Osteoblast (primary cell): ENCODE data around the gene TOM1L2. TPM values are rescaled to one million over a fixed set of nuclear protein-coding genes. Genes with fewer than 3 reads are reported as not detected.

Experiments
- DNase-seq: peaks from one replicate; pipeline ENCODE4 v3.0.0; 2011; ENCODE audit warnings: low spot score, mixed read lengths; ENCODE audit not compliant: insufficient read length; ENCODE audit errors: missing footprints
- H2AFZ ChIP-seq: 2 replicates; pipeline ENCODE4 v1.6.0; 2011; ENCODE audit warnings: mild to moderate bottlenecking, low read length
- H3K27ac ChIP-seq: 2 replicates; pipeline ENCODE4 v1.5.1; 2011; ENCODE audit warnings: mild to moderate bottlenecking, low read depth, low read length, moderate library complexity
- H3K27me3 ChIP-seq: 2 replicates; pipeline ENCODE4 v1.6.0; 2012; ENCODE audit warnings: mild to moderate bottlenecking, control low read depth, inconsistent platforms, low read length, moderate library complexity; ENCODE audit not compliant: insufficient read depth
- H3K36me3 ChIP-seq: 2 replicates; pipeline ENCODE4 v1.5.1; 2011; ENCODE audit warnings: mild to moderate bottlenecking, low read length, control low read depth, moderate library complexity; ENCODE audit not compliant: insufficient read depth
- H3K4me1 ChIP-seq: 2 replicates; pipeline ENCODE4 v1.5.1; 2011; ENCODE audit warnings: mild to moderate bottlenecking, low read length, control low read depth, moderate library complexity; ENCODE audit not compliant: insufficient read depth
- H3K4me2 ChIP-seq: 2 replicates; pipeline ENCODE4 v1.6.0; 2011; ENCODE audit warnings: mild to moderate bottlenecking, low read length; ENCODE audit not compliant: insufficient read depth
- H3K4me3 ChIP-seq: fragments of 200-600 bp; sonication (generic); 3 replicates; pipeline ENCODE4 v1.5.1; 2012; ENCODE audit warnings: mild to moderate bottlenecking, low read length, inconsistent platforms; ENCODE audit not compliant: insufficient read depth
- H3K79me2 ChIP-seq: 2 replicates; pipeline ENCODE4 v1.6.0; 2012; ENCODE audit warnings: mild to moderate bottlenecking, low read length, control low read depth, inconsistent platforms; ENCODE audit not compliant: insufficient read depth
- H3K9me3 ChIP-seq: 2 replicates; pipeline ENCODE4 v1.5.1; 2011; ENCODE audit warnings: low read depth, low read length, control low read depth
- H4K20me1 ChIP-seq: 2 replicates; pipeline ENCODE4 v1.6.0; 2012; ENCODE audit warnings: mild to moderate bottlenecking, low read length, control low read depth; ENCODE audit not compliant: insufficient read depth
- CTCF ChIP-seq: IDR thresholded peaks from 2 replicates; pipeline ENCODE4 v1.5.1; 2011; ENCODE audit warnings: mild to moderate bottlenecking, low read depth, low read length, moderate library complexity; ENCODE audit errors: extremely low read depth
- total RNA-seq: library from RNA; depleted of rRNA; stranded (reverse); fragments of >200 nt; gene quantifications from 2 replicates; pipeline ENCODE4 v1.2.3, GENCODE V29; 2012

The TOM1L2 gene
- total RNA-seq, 1 donor: 38.7 TPM

GRCh38 chr17:17836818-17837379 lies 135.3 kb downstream of the TOM1L2 start, which contains the start of gene SREBF1:
SREBF1 (minus strand) TSS chr17:17836986; CDS start chr17:17836817, 169 bp downstream.
- Histone ChIP-seq H3K79me2 (peaks cover 32% of the 10 kb centered on the region), H4K20me1 (peaks cover 5% of the 10 kb centered on the region), H3K27ac (peak within 1 kb of the TSS; percentile 95), H3K4me3 (peak within 1 kb of the TSS; percentile 84), H3K4me2 (peak within 1 kb of the TSS; percentile 88), H3K4me1 (peaks cover 51% of the 10 kb centered on the region), H2AFZ (peak within 1 kb of the TSS; percentile 78), H3K9me3 (no peaks in the 10 kb centered on the region), H3K36me3 (no peaks in the 10 kb centered on the region), H3K27me3 (no peaks in the 10 kb centered on the region)
- TF ChIP-seq CTCF: no peak
- peak; percentile 96 for DNase-seq

GRCh38 chr17:17836250-17836817 lies 135.9 kb downstream of the TOM1L2 start:
- no peaks in the 10 kb centered on the region for H3K9me3 ChIP-seq
- H3K4me1 ChIP-seq: peaks cover 51% of the 10 kb centered on the region
- no peak for TF ChIP-seq CTCF
- peak overlapping the region; percentile 57 for H2AFZ ChIP-seq
- H3K27ac ChIP-seq: peak overlapping the region; percentile 95
- H3K27me3 ChIP-seq: no peaks in the 10 kb centered on the region
- H3K4me3 ChIP-seq: peak overlapping the region; percentile 84
- H3K36me3 ChIP-seq: no peaks in the 10 kb centered on the region
- peaks cover 38% of the 10 kb centered on the region for H3K79me2 ChIP-seq
- peaks cover 10% of the 10 kb centered on the region for H4K20me1 ChIP-seq
- peak; percentile 99 for DNase-seq
- H3K4me2 ChIP-seq: peak overlapping the region; percentile 88

GRCh38 chr17:17835415-17836249 lies 136.6 kb downstream of the TOM1L2 start:
- peak overlapping the region; percentile 84 for H3K4me3 ChIP-seq
- no peaks in the 10 kb centered on the region for H3K27me3 ChIP-seq
- peak; percentile 88 for DNase-seq
- no peaks in the 10 kb centered on the region for H3K9me3 ChIP-seq
- peak overlapping the region; percentile 78 for H2AFZ ChIP-seq
- H3K36me3 ChIP-seq: no peaks in the 10 kb centered on the region
- peaks cover 45% of the 10 kb centered on the region for H3K79me2 ChIP-seq
- peaks cover 17% of the 10 kb centered on the region for H4K20me1 ChIP-seq
- H3K27ac ChIP-seq: peak overlapping the region; percentile 95
- peak overlapping the region; percentile 88 for H3K4me2 ChIP-seq
- H3K4me1 ChIP-seq: peaks cover 45% of the 10 kb centered on the region
- TF ChIP-seq CTCF: no peak

GRCh38 chr17:17834974-17835373 lies 137.2 kb downstream of the TOM1L2 start:
- no peak for TF ChIP-seq CTCF
- H3K4me3 ChIP-seq: no peak overlapping the region
- H3K27ac ChIP-seq: peak overlapping the region; percentile 95
- H3K79me2 ChIP-seq: peaks cover 51% of the 10 kb centered on the region
- peaks cover 40% of the 10 kb centered on the region for H3K4me1 ChIP-seq
- H3K9me3 ChIP-seq: no peaks in the 10 kb centered on the region
- no peaks in the 10 kb centered on the region for H3K36me3 ChIP-seq
- DNase-seq: peak; percentile 90
- H4K20me1 ChIP-seq: peaks cover 23% of the 10 kb centered on the region
- H3K4me2 ChIP-seq: peak overlapping the region; percentile 88
- no peaks in the 10 kb centered on the region for H3K27me3 ChIP-seq
- H2AFZ ChIP-seq: no peak overlapping the region
